Left ventricle myocardium inferior (tissue), 1 donor: ENCODE measurements around the gene PDHX. TPM values are rescaled to one million over a fixed set of nuclear protein-coding genes. Genes with fewer than 3 reads are reported as not detected.
A peak's percentile ranks its signal among the peaks of the same experiment; 100 is the strongest.

Experiments used
- DNase-seq: peaks from one replicate; pipeline ENCODE4 v3.0.0-alpha.2; 2020
- H3K27ac ChIP-seq: fragments of 200-600 bp; replicated peaks from 2 replicates; pipeline ENCODE4 v1.8.0; 2021
- H3K27me3 ChIP-seq: fragments of 200-600 bp; 2 replicates; pipeline ENCODE4 v1.8.0; 2021; ENCODE audit warnings: low read depth
- H3K36me3 ChIP-seq: fragments of 200-600 bp; 2 replicates; pipeline ENCODE4 v1.8.0; 2021
- H3K4me1 ChIP-seq: fragments of 200-600 bp; 2 replicates; pipeline ENCODE4 v1.8.0; 2021
- H3K4me3 ChIP-seq: fragments of 200-600 bp; 2 replicates; pipeline ENCODE4 v1.8.0; 2021; ENCODE audit warnings: mild to moderate bottlenecking, moderate library complexity
- H3K9me3 ChIP-seq: fragments of 200-600 bp; replicated peaks from 2 replicates; pipeline ENCODE4 v1.8.0; 2021
- CTCF ChIP-seq: fragments of 200-600 bp; IDR thresholded peaks from 2 replicates; pipeline ENCODE4 v1.8.0; 2021; ENCODE audit warnings: antibody characterized with exemption, mild to moderate bottlenecking, borderline replicate concordance
- intact Hi-C: fragments of 100-400 bp; cut with micrococcal nuclease; formaldehyde crosslinking; loops from one replicate; pipeline ENCODE4 v1.11.0; 2022
- long read RNA-seq: library from polyadenylated mRNA; unstranded; transcript quantifications from one replicate; pipeline ENCODE4 v2.0.0, GENCODE V29; 2021
- total RNA-seq: library from RNA; stranded (reverse); fragmentation: NEBNext Ultra II Directional; extraction: Animal tissue kit (Norgen Biotek cat#: 25700); gene quantifications from one replicate; pipeline ENCODE4 v1.2.1, GENCODE V29; 2021
- donor health status: DM: no; HTN: yes; CAD: no; lungs with severe emphysema.

PDHX gene
- 157 TPM for total RNA-seq
- long read RNA-seq, transcript PDHX-201 (11 exons, 2,389 nt): major isoform, 217 of 261 reads
- long read RNA-seq, partial matches to known transcripts: 25 of 261 reads
- long read RNA-seq, other reads (novel, unspliced or antisense): 18 of 261 reads

- TF ChIP-seq CTCF: no peak
- no peaks in the 10 kb centered on the region for H3K9me3 ChIP-seq
- no peaks in the 10 kb centered on the region for H3K36me3 ChIP-seq
- peak within 1 kb of the TSS; percentile 91 for H3K4me3 ChIP-seq
- H3K4me1 ChIP-seq: peaks cover 51% of the 10 kb centered on the region
- peak; percentile 98 for DNase-seq
- intact Hi-C loops: no loop called here
- no peaks in the 10 kb centered on the region for H3K27me3 ChIP-seq
- peak within 1 kb of the TSS; percentile 98 for H3K27ac ChIP-seq
Observed at GRCh38 chr11:34916015-34916842, at the start of gene PDHX, which contains the start of gene APIP. TSS of gene PDHX (plus strand) at chr11:34916618. CDS start at chr11:34916656, 38 bp downstream. TSS of gene APIP (minus strand) at chr11:34916379. CDS start at chr11:34916284, 95 bp downstream.

- TF ChIP-seq CTCF: no peak
- DNase-seq: no peak
- Histone ChIP-seq H3K4me1 (no peaks in the 10 kb centered on the region), H3K9me3 (no peaks in the 10 kb centered on the region), H3K27ac (no peak overlapping the region), H3K36me3 (peaks cover 5% of the 10 kb centered on the region), H3K4me3 (no peak overlapping the region), H3K27me3 (no peaks in the 10 kb centered on the region)
- intact Hi-C loops: no loop called here
Observed at GRCh38 chr11:34869425-34869824, 47.0 kb upstream of the PDHX start.

GRCh38 chr11:34870548-34871196 is 45.7 kb upstream of the PDHX start:
- Histone ChIP-seq H3K27ac (no peak overlapping the region), H3K9me3 (peaks cover 11% of the 10 kb centered on the region), H3K4me3 (no peak overlapping the region), H3K4me1 (no peaks in the 10 kb centered on the region), H3K27me3 (no peaks in the 10 kb centered on the region), H3K36me3 (peaks cover 15% of the 10 kb centered on the region)
- intact Hi-C loops: no loop called here
- DNase-seq: no peak
- no peak for TF ChIP-seq CTCF

- intact Hi-C loops: no loop called here
- Histone ChIP-seq H3K4me3 (no peak overlapping the region), H3K9me3 (peaks cover 12% of the 10 kb centered on the region), H3K27ac (no peak overlapping the region), H3K36me3 (peaks cover 15% of the 10 kb centered on the region), H3K4me1 (no peaks in the 10 kb centered on the region), H3K27me3 (no peaks in the 10 kb centered on the region)
- no peak for DNase-seq
- no peak for TF ChIP-seq CTCF
Observed at GRCh38 chr11:34874202-34874601, 42.2 kb upstream of the PDHX start.

- no peak for TF ChIP-seq CTCF
- H3K9me3 ChIP-seq: peaks cover 12% of the 10 kb centered on the region
- H3K27me3 ChIP-seq: no peaks in the 10 kb centered on the region
- H3K36me3 ChIP-seq: peaks cover 27% of the 10 kb centered on the region
- no peak for DNase-seq
- H3K27ac ChIP-seq: no peak overlapping the region
- no peaks in the 10 kb centered on the region for H3K4me1 ChIP-seq
- no peak overlapping the region for H3K4me3 ChIP-seq
- intact Hi-C loops: no loop called here
Observed at GRCh38 chr11:34877375-34877975, 38.9 kb upstream of the PDHX start.
